Calu3 (cell line): Measurements from ENCODE around the gene FOXO3. TPM values are rescaled to one million over a fixed set of nuclear protein-coding genes. Genes with fewer than 3 reads are reported as not detected.

ENCODE experiments used
- BruUV-seq: library from RNA; stranded (reverse); fragments of 400-500 nt; replicated peaks from 2 replicates; lab custom pipeline; 2021; lab: Mats Ljungman, UMichigan
- CTCF ChIA-PET: fragments of 300-600 bp; sonication (Branson Sonifier 250); formaldehyde crosslinking; loops from one replicate; lab custom pipeline; 2022; ENCODE audit warnings: antibody characterized with exemption; lab: Charles Lee
- DNase-seq: peaks from one replicate; pipeline ENCODE4 v3.0.0; 2022
- H3K27ac Mint-ChIP-seq: one replicate; pipeline ENCODE4 v1.8.0; 2022; ENCODE audit warnings: mixed read lengths; ENCODE audit not compliant: unreplicated experiment
- H3K27me3 Mint-ChIP-seq: one replicate; pipeline ENCODE4 v1.8.0; 2022; ENCODE audit warnings: mixed read lengths; ENCODE audit not compliant: unreplicated experiment
- H3K36me3 Mint-ChIP-seq: one replicate; pipeline ENCODE4 v1.8.0; 2022; ENCODE audit warnings: mild to moderate bottlenecking, moderate library complexity, mixed read lengths; ENCODE audit not compliant: insufficient read depth, unreplicated experiment
- H3K4me1 Mint-ChIP-seq: one replicate; pipeline ENCODE4 v1.8.0; 2022; ENCODE audit warnings: mild to moderate bottlenecking, low read depth, mixed read lengths; ENCODE audit not compliant: unreplicated experiment
- H3K4me3 Mint-ChIP-seq: one replicate; pipeline ENCODE4 v1.8.0; 2022; ENCODE audit warnings: mild to moderate bottlenecking, low read depth, moderate library complexity, mixed read lengths; ENCODE audit not compliant: unreplicated experiment
- H3K9me3 Mint-ChIP-seq: one replicate; pipeline ENCODE4 v1.8.0; 2022; ENCODE audit warnings: low read depth, mixed read lengths; ENCODE audit not compliant: unreplicated experiment
- CTCF ChIP-seq: fragments of 200-600 bp; IDR thresholded peaks from one replicate; pipeline ENCODE4 v1.8.0; 2022; ENCODE audit warnings: antibody characterized with exemption; ENCODE audit not compliant: unreplicated experiment
- intact Hi-C: fragments of 100-400 bp; cut with micrococcal nuclease; formaldehyde crosslinking; loops from one replicate; pipeline ENCODE4 v1.10.0; 2022; ENCODE audit not compliant: unreplicated experiment
- total RNA-seq: library from RNA; stranded (reverse); gene quantifications from 2 replicates; pipeline ENCODE4 v1.2.3, GENCODE V29; 2022

Gene FOXO3
- total RNA-seq, 1 experiment from 2014 or later = 45.5 TPM

GRCh38 chr6:108637963-108638362, 77.2 kb downstream of the FOXO3 start:
- Mint-ChIP-seq H3K9me3 (no peaks in the 10 kb centered on the region), H3K4me1 (peaks cover 17% of the 10 kb centered on the region), H3K27ac (peak overlapping the region; percentile 52), H3K4me3 (no peak overlapping the region), H3K36me3 (peaks cover 6% of the 10 kb centered on the region), H3K27me3 (no peaks in the 10 kb centered on the region)
- DNase-seq = no peak
- intact Hi-C loops = no loop called here
- no peak for TF ChIP-seq CTCF
- no TSS peak for BruUV-seq
- CTCF ChIA-PET = no interaction called here

- Mint-ChIP-seq H3K27ac (no peak overlapping the region), H3K4me3 (no peak overlapping the region), H3K27me3 (no peaks in the 10 kb centered on the region), H3K36me3 (peaks cover 6% of the 10 kb centered on the region), H3K4me1 (peaks cover 13% of the 10 kb centered on the region), H3K9me3 (no peaks in the 10 kb centered on the region)
- CTCF ChIA-PET = interaction anchor here (0.6 kb wide), 1 partner anchor 64 kb away, joined by 3 read pairs; no protein-coding TSS in a partner anchor
- intact Hi-C loops = no loop called here
- no TSS peak for BruUV-seq
- TF ChIP-seq CTCF = no peak
- no peak for DNase-seq
Observed at GRCh38 chr6:108638993-108639392, 78.3 kb downstream of the FOXO3 start.

- Mint-ChIP-seq H3K36me3 (peaks cover 6% of the 10 kb centered on the region), H3K4me1 (peaks cover 24% of the 10 kb centered on the region), H3K4me3 (no peak overlapping the region), H3K27ac (no peak overlapping the region), H3K27me3 (no peaks in the 10 kb centered on the region), H3K9me3 (no peaks in the 10 kb centered on the region)
- no peak for TF ChIP-seq CTCF
- no TSS peak for BruUV-seq
- intact Hi-C loops = no loop called here
- CTCF ChIA-PET = interaction anchor here (0.5 kb wide), 1 partner anchor 110 kb away, joined by 3 read pairs; no protein-coding TSS in a partner anchor
- no peak for DNase-seq
Observed at GRCh38 chr6:108640104-108640503, 79.4 kb downstream of the FOXO3 start.

GRCh38 chr6:108643184-108643583, 82.5 kb downstream of the FOXO3 start:
- no peak for DNase-seq
- Mint-ChIP-seq H3K36me3 (no peaks in the 10 kb centered on the region), H3K27ac (no peak overlapping the region), H3K4me1 (peaks cover 30% of the 10 kb centered on the region), H3K4me3 (no peak overlapping the region), H3K27me3 (no peaks in the 10 kb centered on the region), H3K9me3 (no peaks in the 10 kb centered on the region)
- TF ChIP-seq CTCF = no peak
- BruUV-seq = no TSS peak
- intact Hi-C loops = no loop called here
- CTCF ChIA-PET = no interaction called here
